NCI-H1048 (cell line): ENCODE results near the gene CD52.
"Not testable (repeated sequence)": the region's sequence is repeated elsewhere in the genome, so short reads cannot be mapped to it uniquely, and the experiment has no call there.

Experiments used
- DNase-seq: peaks from one replicate; lab custom pipeline; 2025; lab: John Stamatoyannopoulos, UW

CD52 gene

GRCh38 chr1:26284597-26285347, 33.0 kb upstream of the CD52 start:
- no peak for DNase-seq

- DNase-seq, result no peak
Measured at GRCh38 chr1:26285366-26286063, 32.2 kb upstream of the CD52 start.

- no peak for DNase-seq
Measured at GRCh38 chr1:26286064-26286416, 31.7 kb upstream of the CD52 start.

- DNase-seq, result no peak
Measured at GRCh38 chr1:26287033-26287711, 30.6 kb upstream of the CD52 start.

- DNase-seq, result no peak
Measured at GRCh38 chr1:26287811-26288210, 29.9 kb upstream of the CD52 start.

- DNase-seq, result no peak
Measured at GRCh38 chr1:26288311-26288941, 29.3 kb upstream of the CD52 start.

- no peak for DNase-seq
Measured at GRCh38 chr1:26289158-26290059, 28.3 kb upstream of the CD52 start.

GRCh38 chr1:26290122-26290881, 27.5 kb upstream of the CD52 start:
- DNase-seq, result no peak

GRCh38 chr1:26290882-26291261, 26.9 kb upstream of the CD52 start:
- DNase-seq, result no peak

- DNase-seq, result no peak
Measured at GRCh38 chr1:26291433-26291832, 26.3 kb upstream of the CD52 start.

- DNase-seq, result no peak
Measured at GRCh38 chr1:26291939-26292338, 25.8 kb upstream of the CD52 start.

GRCh38 chr1:26292735-26293134, 25.0 kb upstream of the CD52 start:
- not testable (repeated sequence) for DNase-seq

GRCh38 chr1:26293911-26294463, 23.8 kb upstream of the CD52 start:
- no peak for DNase-seq

- no peak for DNase-seq
Measured at GRCh38 chr1:26295194-26296138, 22.3 kb upstream of the CD52 start.

- DNase-seq, result no peak
Measured at GRCh38 chr1:26296340-26297056, 21.3 kb upstream of the CD52 start.

GRCh38 chr1:26297057-26297790, 20.5 kb upstream of the CD52 start:
- no peak for DNase-seq

GRCh38 chr1:26297791-26298124, 20.0 kb upstream of the CD52 start:
- DNase-seq, result no peak

- no peak for DNase-seq
Measured at GRCh38 chr1:26300578-26301275, 17.0 kb upstream of the CD52 start.
